GM19324 (cell line): ENCODE measurements around the gene EHD4.

ENCODE experiments used
- ATAC-seq: cut with Tn5 transposase; IDR thresholded peaks from one replicate; pipeline ENCODE4 v1.9.1; 2021; ENCODE audit warnings: mild to moderate bottlenecking, moderate library complexity; ENCODE audit not compliant: unreplicated experiment, low FRiP score

EHD4 gene

GRCh38 chr15:41923401-41923997 lies 48.9 kb downstream of the EHD4 start:
- no peak for ATAC-seq

- ATAC-seq = no peak
Measured at GRCh38 chr15:41922353-41922752, 50.0 kb downstream of the EHD4 start.

DNA sequence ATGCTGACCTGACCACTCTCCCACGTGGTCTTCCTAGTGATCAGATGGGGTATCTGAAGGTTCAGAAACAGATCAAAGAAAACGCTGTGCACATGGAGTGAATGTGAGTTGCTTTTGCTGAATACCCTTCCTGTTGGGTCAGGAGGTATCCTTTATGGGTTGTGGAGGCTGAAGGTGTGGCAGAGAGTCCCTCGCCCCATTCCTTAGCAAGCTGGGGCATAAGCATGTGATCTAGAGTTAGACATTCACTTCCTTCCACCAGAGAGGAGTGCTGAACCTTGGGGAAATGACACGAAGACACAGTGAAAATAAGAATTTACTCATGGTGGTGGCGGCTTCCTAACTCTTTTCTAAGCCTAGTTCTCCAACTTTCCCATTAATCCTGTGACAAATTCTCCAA lies 50.7 kb downstream of the EHD4 start:
- ATAC-seq = no peak

DNA sequence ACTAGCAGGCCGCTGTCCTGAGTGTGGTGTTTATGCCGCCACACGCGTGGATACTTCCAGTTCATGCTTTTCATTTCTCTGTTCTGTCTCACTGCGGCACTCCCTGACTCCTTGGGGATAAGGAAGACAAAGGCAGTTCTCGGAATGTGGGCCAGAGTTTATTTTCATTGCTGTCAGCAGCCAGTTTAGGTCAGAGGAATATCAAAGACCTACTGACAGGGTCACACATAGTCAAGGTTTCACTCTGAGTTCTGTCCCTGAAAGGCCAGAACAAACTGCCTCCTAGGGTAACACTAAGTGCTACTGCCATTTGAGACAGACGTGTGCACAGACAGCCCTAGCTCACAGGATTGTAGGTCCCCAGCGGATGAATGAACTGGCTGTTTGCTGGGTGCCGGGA lies 51.2 kb downstream of the EHD4 start:
- ATAC-seq = no peak

GRCh38 chr15:41919954-41920538 lies 52.3 kb downstream of the EHD4 start:
- no peak for ATAC-seq

DNA sequence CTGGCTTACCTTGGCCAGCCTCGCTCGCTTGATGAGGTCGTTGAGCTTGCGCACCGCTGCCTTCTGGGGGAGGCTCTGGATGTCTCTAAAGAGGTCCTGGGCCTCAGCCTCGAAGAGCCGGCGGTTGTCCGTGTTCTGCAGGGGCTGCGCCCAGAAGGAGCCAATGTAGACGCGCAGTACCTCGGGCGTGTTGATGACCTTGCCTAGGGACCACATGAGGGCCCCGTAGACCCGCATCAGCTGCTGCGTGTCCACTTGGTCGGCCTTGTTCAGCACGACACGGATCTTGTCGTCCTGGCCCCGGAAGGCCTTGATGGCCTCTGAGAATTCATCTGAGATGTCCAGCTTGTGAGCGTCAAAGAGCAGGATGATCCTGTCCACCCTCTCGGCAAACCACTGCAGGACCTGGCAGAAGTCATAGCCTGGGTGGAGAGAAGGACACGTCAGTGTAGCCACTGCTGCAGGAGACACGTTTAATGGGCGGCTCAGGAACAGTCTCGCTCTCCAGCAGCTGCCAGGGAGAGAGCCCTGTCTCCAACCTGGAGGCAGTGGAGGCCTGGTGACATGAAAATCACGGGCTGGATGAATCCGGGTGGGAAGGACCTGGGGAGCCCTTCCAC lies 53.0 kb downstream of the EHD4 start:
- no peak for ATAC-seq

DNA sequence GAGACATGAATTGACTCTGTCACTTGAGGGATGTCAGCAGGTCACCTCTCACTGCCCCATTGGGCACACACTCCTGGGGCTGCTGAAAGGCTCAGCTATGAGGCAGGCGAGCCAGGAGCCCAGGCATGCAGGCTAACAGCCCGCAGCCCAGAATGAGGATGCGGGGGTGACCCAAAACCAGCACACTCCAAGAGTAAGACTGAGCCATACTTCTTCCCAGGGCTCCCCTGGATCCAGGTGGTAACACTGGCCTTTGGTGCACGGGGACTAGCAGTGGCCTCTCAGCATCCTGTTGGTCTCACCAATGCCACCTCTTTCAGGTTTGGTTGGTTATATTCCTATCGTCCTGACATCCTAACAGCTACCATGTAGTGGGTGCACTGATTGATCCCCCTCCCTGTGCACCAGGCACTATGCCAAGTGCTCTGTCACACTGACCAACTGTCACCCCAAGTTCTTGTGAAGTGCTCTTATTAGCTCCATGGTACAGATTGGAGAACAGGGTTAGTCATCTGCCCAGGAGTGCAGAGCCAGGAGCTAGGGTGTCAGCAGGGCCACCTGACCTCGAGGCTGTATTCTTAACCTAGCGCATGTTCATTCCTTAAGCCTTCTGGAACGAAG lies 53.7 kb downstream of the EHD4 start:
- ATAC-seq = no peak

DNA sequence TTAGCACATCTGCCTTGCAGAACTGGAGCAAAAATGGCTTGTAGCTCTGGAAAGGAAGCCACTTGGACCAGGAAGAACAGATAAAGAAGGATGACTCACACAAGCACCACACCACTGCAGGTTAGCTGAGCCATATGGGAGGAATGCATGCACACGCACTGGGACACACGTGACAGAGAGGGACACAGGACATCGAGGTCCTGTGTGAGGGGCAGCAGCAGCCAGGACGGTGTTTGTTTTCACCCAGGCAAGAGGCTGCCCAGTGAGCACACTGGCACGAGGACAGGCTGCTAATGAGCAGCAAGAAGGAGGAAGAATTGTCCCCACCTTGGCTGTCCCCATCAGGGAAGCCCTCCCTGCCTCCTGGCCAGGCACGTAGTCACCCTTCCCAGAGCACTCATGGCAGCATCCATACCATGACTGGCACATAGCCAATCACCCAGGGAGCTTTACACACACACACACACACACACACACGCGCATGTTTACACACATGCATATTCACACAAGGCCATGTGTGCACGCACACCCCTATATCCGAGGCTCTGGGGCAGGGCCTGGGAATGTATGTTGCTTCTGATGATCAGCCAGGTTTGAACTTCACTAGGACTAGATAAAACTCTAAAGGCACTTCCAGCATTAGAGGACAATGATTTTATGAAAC lies 54.5 kb downstream of the EHD4 start:
- no peak for ATAC-seq

GRCh38 chr15:41915255-41915994 lies 56.9 kb downstream of the EHD4 start:
- no peak for ATAC-seq

DNA sequence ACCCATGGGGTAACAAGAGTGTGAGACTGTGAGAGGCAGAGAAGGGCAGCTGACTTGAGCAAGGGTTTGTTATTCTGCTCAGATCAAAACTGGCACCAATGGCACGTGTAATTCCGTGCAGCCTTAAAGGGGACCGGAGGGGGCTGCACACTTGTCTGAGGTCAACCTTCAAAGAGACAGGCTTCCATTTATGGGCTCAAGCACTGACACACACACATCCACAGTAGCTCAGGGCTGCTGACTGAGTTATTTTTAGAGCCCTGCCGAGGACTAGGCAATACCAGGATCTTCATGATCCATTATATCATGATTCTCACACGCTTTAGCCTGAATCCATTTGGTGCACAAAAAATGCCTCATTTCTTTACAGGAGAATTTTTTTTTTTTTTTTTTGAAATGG lies 57.9 kb downstream of the EHD4 start:
- ATAC-seq = no peak

DNA sequence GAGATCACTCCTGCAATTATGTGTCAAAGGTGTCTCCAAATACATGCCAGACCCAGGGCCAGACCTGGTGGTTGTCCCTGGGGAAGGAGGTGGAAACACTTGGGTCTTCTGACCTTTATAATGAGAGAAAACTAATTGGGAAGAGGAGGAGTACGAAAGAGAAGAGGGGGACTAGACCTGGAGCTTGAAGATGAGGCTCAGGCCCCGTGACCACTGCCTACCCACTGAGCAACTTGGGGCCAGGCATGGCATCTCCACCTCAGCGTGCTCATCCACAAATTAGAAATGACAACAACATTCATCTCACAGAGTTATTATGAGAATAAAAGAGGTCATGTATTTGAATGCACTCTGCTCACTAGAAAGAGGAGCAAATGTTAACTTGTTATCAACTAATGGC lies 59.1 kb downstream of the EHD4 start:
- ATAC-seq = no peak

GRCh38 chr15:41911691-41912345 lies 60.5 kb downstream of the EHD4 start:
- ATAC-seq = no peak

- no peak for ATAC-seq
Measured at GRCh38 chr15:41908736-41909461, 63.5 kb downstream of the EHD4 start.

DNA sequence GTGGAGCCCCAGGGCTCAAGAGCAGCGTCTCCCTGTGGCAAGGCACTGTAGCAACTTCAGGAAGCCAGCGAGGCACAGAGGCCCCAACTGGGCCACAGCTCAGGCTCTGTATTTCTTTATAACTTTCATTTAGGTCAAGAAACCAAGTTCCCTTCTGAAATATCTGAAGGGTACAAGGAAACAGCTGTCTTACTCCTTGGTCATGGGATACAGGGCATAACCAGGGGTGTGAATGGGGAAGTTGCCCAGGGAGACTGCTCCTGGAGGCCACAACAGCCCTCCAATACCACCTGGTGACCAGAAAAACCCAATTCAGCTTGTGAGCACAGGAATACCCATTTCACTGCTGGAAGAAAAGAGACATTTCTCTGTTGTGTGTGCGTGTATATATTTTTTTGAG lies 65.2 kb downstream of the EHD4 start:
- no peak for ATAC-seq

- no peak for ATAC-seq
Measured at GRCh38 chr15:41906608-41907007, 65.7 kb downstream of the EHD4 start.

DNA sequence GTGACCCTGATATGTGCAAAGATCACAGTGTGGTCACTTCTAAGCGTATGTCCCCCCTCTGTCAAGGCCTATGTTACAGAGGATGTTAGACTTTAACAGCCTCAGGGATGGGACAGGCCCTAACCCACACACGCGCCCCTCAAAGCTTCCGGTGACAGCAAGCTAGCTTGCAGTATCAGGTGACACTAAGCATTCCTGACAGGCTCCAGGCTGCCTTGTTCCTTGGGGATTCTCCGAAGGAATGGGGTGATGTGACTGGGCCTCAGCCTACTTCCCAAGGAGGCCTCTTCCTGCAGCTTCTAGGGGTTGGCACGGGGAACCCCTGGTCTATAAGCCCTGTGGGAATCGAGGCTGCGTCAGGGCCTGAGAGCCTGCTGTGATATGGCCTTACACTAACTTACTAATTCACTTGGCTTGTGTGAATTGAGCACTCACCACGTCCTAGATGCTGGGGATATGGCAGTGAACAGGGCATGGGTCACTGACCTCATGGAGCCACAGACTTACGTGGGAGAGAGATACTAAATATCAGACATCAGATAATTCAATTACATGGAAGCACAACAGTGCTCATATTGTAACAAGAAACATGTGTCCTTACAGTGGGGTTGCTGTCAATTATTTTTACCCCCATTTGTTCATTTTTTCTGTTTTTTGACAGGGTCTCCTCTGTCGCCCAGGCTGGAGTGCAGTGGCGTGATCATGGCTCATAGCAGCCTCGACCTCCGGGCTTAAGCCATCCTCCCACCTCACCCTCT lies 67.1 kb downstream of the EHD4 start:
- ATAC-seq = no peak

DNA sequence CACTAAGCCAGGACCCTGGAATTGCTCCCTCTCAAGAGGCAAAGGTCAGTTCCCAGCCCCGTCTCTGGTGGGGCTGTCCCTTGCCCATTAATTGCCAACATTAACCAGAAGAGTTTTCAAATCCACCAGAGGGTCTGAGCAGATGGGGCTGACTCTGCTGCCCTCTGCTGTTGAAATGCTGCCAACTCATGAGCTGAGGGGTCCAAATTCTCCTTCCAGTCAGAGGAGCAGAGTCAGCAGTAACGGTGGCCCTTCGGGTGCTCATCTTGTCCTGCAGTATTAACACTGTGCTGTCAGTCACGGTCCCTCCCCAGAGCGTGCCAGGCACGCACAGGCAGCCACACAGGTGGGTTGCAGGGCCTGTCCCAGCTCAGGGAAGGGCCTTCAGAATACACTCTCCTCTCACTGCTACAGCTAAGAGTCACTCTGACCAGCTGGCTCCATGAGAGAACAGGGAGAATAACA lies 67.8 kb downstream of the EHD4 start:
- no peak for ATAC-seq

GRCh38 chr15:41903782-41904181 lies 68.6 kb downstream of the EHD4 start:
- ATAC-seq = no peak

DNA sequence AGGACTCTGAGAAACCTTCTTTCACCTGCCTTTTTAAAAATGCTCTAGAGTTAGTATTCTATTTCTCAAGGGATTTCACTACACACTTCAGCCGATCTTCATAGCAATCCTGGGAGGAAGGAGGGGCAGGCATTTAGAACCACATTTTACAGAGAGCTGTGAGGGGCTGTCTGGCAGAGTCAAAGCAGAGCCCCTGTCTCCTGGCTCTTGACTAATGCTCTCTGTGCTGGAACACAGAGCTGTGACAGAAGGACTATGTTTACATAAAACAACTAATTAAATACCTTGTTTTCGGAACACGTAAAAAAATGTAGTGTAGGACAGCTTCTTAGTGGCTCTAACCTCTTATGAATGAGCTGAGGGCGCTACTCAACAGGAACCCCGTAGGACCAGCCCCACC lies 70.9 kb downstream of the EHD4 start:
- ATAC-seq = no peak
